CD8-positive, alpha-beta memory T cell (primary cell): ENCODE data around the gene PTPN7. TPM values are rescaled to one million over a fixed set of nuclear protein-coding genes. Genes with fewer than 3 reads are reported as not detected.
A peak's percentile ranks its signal among the peaks of the same experiment; 100 is the strongest.

Source experiments
- CTCF ChIA-PET: fragments of 350-600 bp; sonication (Branson Sonifier 250); formaldehyde crosslinking; loops from one replicate; lab custom pipeline; 2021; ENCODE audit warnings: antibody characterized with exemption; lab: Charles Lee
- POLR2A ChIA-PET: fragments of 350-600 bp; sonication (Branson Sonifier 250); formaldehyde crosslinking; loops from one replicate; lab custom pipeline; 2021; ENCODE audit warnings: antibody characterized with exemption; lab: Charles Lee
- DNase-seq, 5 donors: peaks; one replicate each; pipeline versions ENCODE4 v3.0.0 to v3.0.0-alpha.2; 2020 to 2022; ENCODE audit warnings: mixed read lengths in 1 of 5
- H3K27ac ChIP-seq: one replicate; pipeline ENCODE4 v1.7.0; 2013; ENCODE audit warnings: low read depth, mild to moderate bottlenecking, low read length, moderate library complexity
- H3K27me3 ChIP-seq: 2 replicates; pipeline ENCODE4 v1.7.0; 2013; ENCODE audit warnings: low read length, mild to moderate bottlenecking; ENCODE audit not compliant: insufficient read depth, poor library complexity, severe bottlenecking
- H3K36me3 ChIP-seq: 2 replicates; pipeline ENCODE4 v1.7.0; 2013; ENCODE audit warnings: mild to moderate bottlenecking, low read length, moderate library complexity; ENCODE audit not compliant: insufficient read depth
- H3K4me1 ChIP-seq: 2 replicates; pipeline ENCODE4 v1.7.0; 2013; ENCODE audit warnings: mild to moderate bottlenecking, low read length, moderate library complexity; ENCODE audit not compliant: insufficient read depth
- H3K4me3 ChIP-seq: 2 replicates; pipeline ENCODE4 v1.7.0; 2013; ENCODE audit warnings: mild to moderate bottlenecking, low read length
- H3K9me3 ChIP-seq: 2 replicates; pipeline ENCODE4 v1.7.0; 2013; ENCODE audit warnings: mild to moderate bottlenecking, low read length
- H3K27ac Mint-ChIP-seq, 8 donors: one replicate each; pipeline ENCODE4 v1.8.0; 2020 to 2021; ENCODE audit warnings: mixed read lengths in 8 of 8, mild to moderate bottlenecking in 6 of 8, inconsistent platforms in 3 of 8, moderate library complexity in 3 of 8
- H3K27me3 Mint-ChIP-seq, 2 donors: one replicate each; pipeline ENCODE4 v1.8.0; 2020 to 2021; ENCODE audit warnings: mixed read lengths in 2 of 2, mild to moderate bottlenecking in 1 of 2, moderate library complexity in 1 of 2
- H3K36me3 Mint-ChIP-seq, 3 donors: one replicate each; pipeline ENCODE4 v1.8.0; 2020 to 2021; ENCODE audit warnings: mixed read lengths in 3 of 3, inconsistent platforms in 1 of 3, mild to moderate bottlenecking in 1 of 3
- H3K4me1 Mint-ChIP-seq, 3 donors: one replicate each; pipeline ENCODE4 v1.8.0; 2020 to 2021; ENCODE audit warnings: mixed read lengths in 3 of 3, inconsistent platforms in 1 of 3, mild to moderate bottlenecking in 1 of 3
- H3K4me3 Mint-ChIP-seq, 7 donors: one replicate each; pipeline ENCODE4 v1.8.0; 2020 to 2021; ENCODE audit warnings: mixed read lengths in 7 of 7, mild to moderate bottlenecking in 6 of 7, moderate library complexity in 4 of 7, inconsistent platforms in 2 of 7
- H3K9me3 Mint-ChIP-seq, 5 donors: one replicate each; pipeline ENCODE4 v1.8.0; 2020 to 2022; ENCODE audit warnings: mixed read lengths in 5 of 5, mild to moderate bottlenecking in 3 of 5, moderate library complexity in 2 of 5, inconsistent platforms in 1 of 5
- polyA plus RNA-seq: library from polyadenylated mRNA; unstranded; fragments of 300-500 nt; fragmentation: Illumina TruSeq; gene quantifications from one replicate; pipeline ENCODE4 v1.2.3, GENCODE V29; 2021
- total RNA-seq, 2 experiments: library from RNA; stranded (reverse); gene quantifications; one replicate each; pipeline ENCODE4 v1.2.3, GENCODE V29; 2021

The PTPN7 gene
- total and polyA plus RNA-seq, 3 experiments from 2014 or later, result 91.4 to 449 (median 446) TPM

DNA sequence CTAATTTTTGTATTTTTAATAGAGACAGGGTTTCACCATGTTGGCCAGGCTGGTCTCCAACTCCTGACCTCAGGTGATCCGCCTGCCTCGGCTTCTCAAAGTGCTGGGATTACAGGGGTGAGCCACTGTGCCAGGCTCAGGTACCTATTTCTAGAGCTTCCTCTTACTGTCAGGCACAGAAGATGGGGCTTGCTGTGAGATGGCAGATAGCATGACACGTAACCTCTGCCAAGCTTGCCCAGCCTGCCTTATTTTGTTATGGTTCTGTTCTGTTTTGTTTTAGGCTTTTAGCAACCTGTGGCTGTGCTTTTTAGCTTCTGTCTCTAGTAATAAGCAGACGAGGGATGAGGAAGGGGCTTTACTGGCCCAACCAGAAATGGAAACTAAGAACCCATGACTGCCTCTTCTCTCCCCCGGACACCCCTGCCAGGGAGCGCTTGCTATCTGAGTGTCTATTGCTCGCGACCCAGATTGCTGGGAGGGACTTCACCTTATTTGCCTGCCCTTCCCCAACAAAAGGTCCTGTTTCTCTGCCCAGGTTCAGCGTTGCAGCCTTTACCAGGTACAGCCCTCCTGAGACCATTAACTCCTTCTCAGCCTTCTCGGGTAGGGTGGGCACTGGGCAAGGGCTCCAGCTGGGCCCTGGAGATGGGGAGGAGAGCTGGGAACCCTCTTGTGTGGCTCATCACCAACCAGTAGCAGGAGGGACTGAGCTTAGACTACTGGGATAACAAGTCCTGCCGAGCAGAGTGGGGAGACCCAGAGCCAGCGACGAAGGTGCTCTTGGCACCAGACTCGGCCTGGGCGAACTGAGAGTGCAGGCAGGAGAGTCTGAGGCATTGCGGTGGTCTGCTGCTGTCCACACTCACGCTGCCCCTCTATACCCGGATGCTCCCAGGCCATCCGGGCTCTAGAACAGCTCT is 19.7 kb upstream of the PTPN7 start:
- no peaks in the 10 kb centered on the region for H3K27me3 ChIP-seq
- H3K4me1 ChIP-seq, result peaks cover 8% of the 10 kb centered on the region
- Mint-ChIP-seq H3K27ac (peak overlapping the region in 1 of 8 donors; percentile 29), H3K36me3 (no peaks in the 10 kb centered on the region), H3K4me3 (no peak overlapping the region), H3K4me1 (peaks cover 11 to 14% (median 13%) of the 10 kb centered on the region in 3 donors), H3K9me3 (no peaks in the 10 kb centered on the region), H3K27me3 (peaks cover 0 to 2% of the 10 kb centered on the region in 2 donors)
- no peaks in the 10 kb centered on the region for H3K36me3 ChIP-seq
- DNase-seq, result no peak
- no peak overlapping the region for H3K27ac ChIP-seq
- H3K4me3 ChIP-seq, result no peak overlapping the region
- H3K9me3 ChIP-seq, result no peaks in the 10 kb centered on the region
- ChIA-PET CTCF (interaction anchor here (0.9 to 3.1 kb wide), 6 partner anchors 9 to 540 kb away, joined by 3 to 10 read pairs (median 4); partner anchors contain the start of genes LGR6 and PTPN7), POLR2A (no interaction called here)

DNA sequence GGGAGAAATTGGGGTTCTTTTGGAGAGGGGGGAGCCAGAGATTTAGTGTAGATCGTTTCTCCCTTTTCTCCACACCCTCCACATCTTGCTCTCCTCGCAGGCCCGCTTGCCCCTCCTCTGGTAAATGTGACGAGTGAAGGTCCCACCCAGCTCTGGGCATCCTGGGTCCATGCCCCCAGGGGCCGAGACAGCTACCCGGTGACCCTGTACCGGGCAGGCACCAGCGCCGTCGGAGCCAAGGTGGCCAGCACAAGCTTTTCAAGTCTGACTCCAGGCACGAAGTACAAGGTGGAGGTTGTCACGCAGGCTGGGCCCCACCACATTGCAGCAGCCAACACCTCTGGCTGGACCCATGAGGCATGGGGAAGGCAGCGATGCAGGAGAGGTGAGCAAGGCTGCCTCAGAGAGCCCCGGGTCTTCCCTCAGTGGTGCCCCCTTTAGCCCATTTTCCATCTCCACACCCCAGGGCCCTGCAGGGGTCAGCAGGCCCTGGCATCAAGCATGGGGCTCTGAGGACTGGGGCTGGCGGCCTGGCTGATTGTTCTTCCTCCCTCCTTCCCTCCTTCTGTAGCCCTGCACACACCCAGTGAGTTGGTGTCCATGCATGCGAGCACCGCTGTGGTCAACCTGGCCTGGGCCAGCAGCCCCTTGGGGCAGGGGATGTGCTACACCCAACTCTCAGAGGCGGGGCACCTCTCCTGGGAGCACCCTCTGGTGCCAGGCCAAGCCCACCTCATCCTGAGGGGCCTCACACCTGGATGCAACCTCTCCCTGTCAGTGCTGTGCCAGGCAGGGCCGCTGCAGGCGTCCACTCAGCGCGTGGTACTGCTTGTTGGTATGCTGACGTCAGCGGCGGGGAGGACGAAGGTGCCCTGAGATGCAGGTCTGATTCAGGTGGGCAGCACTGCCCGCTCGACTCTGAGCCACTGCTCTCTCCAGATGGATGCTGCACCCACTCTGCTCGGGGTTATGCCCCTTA is 16.8 kb upstream of the PTPN7 start:
- Histone ChIP-seq H3K4me3 (no peak overlapping the region), H3K27ac (no peak overlapping the region), H3K4me1 (no peaks in the 10 kb centered on the region), H3K9me3 (no peaks in the 10 kb centered on the region), H3K36me3 (no peaks in the 10 kb centered on the region), H3K27me3 (no peaks in the 10 kb centered on the region)
- POLR2A ChIA-PET, result no interaction called here
- CTCF ChIA-PET, result interaction anchor here (0.9 to 2.4 kb wide), 2 partner anchors 8 to 11 kb away, joined by 3 to 6 read pairs; no protein-coding TSS in a partner anchor
- Mint-ChIP-seq H3K9me3 (no peaks in the 10 kb centered on the region), H3K4me3 (no peak overlapping the region), H3K4me1 (no peaks in the 10 kb centered on the region), H3K36me3 (no peaks in the 10 kb centered on the region), H3K27ac (no peak overlapping the region), H3K27me3 (peaks cover 0 to 2% of the 10 kb centered on the region in 2 donors)
- DNase-seq, result no peak

- H3K27ac Mint-ChIP-seq, result peak overlapping the region in 1 of 8 donors; percentile 24
- H3K4me1 Mint-ChIP-seq, result peaks cover 0 to 6% (median 0%) of the 10 kb centered on the region in 3 donors
- Histone ChIP-seq H3K4me1 (no peaks in the 10 kb centered on the region), H3K9me3 (no peaks in the 10 kb centered on the region), H3K36me3 (no peaks in the 10 kb centered on the region), H3K27me3 (no peaks in the 10 kb centered on the region), H3K4me3 (no peak overlapping the region), H3K27ac (no peak overlapping the region)
- no peak for DNase-seq
- no peaks in the 10 kb centered on the region for H3K36me3 Mint-ChIP-seq
- POLR2A ChIA-PET, result interaction anchor here (0.6 kb wide), 2 partner anchors 38 to 219 kb away, joined by 3 to 17 read pairs; no protein-coding TSS in a partner anchor
- no peaks in the 10 kb centered on the region for H3K9me3 Mint-ChIP-seq
- no peaks in the 10 kb centered on the region for H3K27me3 Mint-ChIP-seq
- CTCF ChIA-PET, result interaction anchor here (1.0 to 1.7 kb wide), 5 partner anchors 11 to 19 kb away, joined by 3 to 5 read pairs (median 4); partner anchors contain the start of gene PTPN7
- no peak overlapping the region for H3K4me3 Mint-ChIP-seq
Measured at GRCh38 chr1:202173993-202174392, 13.6 kb upstream of the PTPN7 start.

DNA sequence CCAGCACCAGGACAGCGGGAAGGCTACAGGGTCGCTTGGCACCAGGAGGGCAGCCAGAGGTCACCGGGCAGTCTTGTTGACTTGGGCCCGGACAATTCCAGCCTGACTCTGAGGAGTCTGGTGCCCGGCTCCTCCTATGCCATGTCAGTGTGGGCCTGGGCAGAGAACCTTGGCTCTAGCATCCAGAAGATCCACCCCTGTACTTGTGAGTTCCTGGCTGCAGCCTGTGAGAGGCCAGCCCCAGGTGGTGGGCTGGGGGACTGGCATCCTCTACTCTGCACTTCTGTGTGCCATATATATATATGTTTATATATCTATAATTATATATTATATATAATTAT is 11.6 kb upstream of the PTPN7 start:
- H3K9me3 Mint-ChIP-seq, result no peaks in the 10 kb centered on the region
- Histone ChIP-seq H3K4me3 (no peak overlapping the region), H3K27ac (no peak overlapping the region), H3K36me3 (no peaks in the 10 kb centered on the region), H3K27me3 (no peaks in the 10 kb centered on the region), H3K9me3 (no peaks in the 10 kb centered on the region), H3K4me1 (no peaks in the 10 kb centered on the region)
- DNase-seq, result no peak
- H3K27me3 Mint-ChIP-seq, result no peaks in the 10 kb centered on the region
- ChIA-PET CTCF (interaction anchor here (3.8 kb wide), 1 partner anchor 16 kb away, joined by 16 read pairs; no protein-coding TSS in a partner anchor), POLR2A (no interaction called here)
- peaks cover 2 to 9% (median 3%) of the 10 kb centered on the region in 3 donors for H3K4me1 Mint-ChIP-seq
- no peak overlapping the region for H3K4me3 Mint-ChIP-seq
- H3K36me3 Mint-ChIP-seq, result no peaks in the 10 kb centered on the region
- H3K27ac Mint-ChIP-seq, result no peak overlapping the region

GRCh38 chr1:202171292-202172014 is 11.1 kb upstream of the PTPN7 start:
- Mint-ChIP-seq H3K27me3 (no peaks in the 10 kb centered on the region), H3K36me3 (no peaks in the 10 kb centered on the region), H3K9me3 (no peaks in the 10 kb centered on the region), H3K4me3 (no peak overlapping the region), H3K4me1 (peaks cover 4 to 13% (median 8%) of the 10 kb centered on the region in 3 donors), H3K27ac (no peak overlapping the region)
- no peak overlapping the region for H3K27ac ChIP-seq
- H3K9me3 ChIP-seq, result no peaks in the 10 kb centered on the region
- DNase-seq, result no peak
- CTCF ChIA-PET, result interaction anchor here (1.1 to 3.8 kb wide), 2 partner anchors 14 to 16 kb away, joined by 3 to 16 read pairs; no protein-coding TSS in a partner anchor
- POLR2A ChIA-PET, result no interaction called here
- H3K36me3 ChIP-seq, result no peaks in the 10 kb centered on the region
- no peak overlapping the region for H3K4me3 ChIP-seq
- no peaks in the 10 kb centered on the region for H3K4me1 ChIP-seq
- H3K27me3 ChIP-seq, result no peaks in the 10 kb centered on the region

DNA sequence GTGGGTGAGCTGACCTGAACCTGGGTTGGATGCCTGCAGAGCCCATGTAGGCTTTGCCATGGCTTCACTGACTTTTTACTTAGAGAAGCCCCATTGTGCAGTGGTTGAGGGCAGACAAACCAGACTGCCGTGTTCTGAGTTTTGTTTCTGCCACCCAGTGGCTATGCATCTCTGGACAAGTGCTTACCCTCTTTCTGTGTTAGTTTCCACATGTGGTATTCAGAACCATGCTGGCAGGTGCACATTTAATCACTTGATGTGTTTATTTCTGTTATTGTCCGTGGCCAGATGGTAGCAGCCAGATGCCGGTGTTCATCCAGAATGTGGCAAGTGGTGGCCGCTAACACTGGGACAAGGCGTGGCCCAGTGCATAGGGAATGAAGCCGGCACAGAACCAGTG is 10.3 kb upstream of the PTPN7 start:
- Histone ChIP-seq H3K27me3 (no peaks in the 10 kb centered on the region), H3K27ac (no peak overlapping the region), H3K4me1 (peaks cover 6% of the 10 kb centered on the region), H3K9me3 (no peaks in the 10 kb centered on the region), H3K36me3 (no peaks in the 10 kb centered on the region), H3K4me3 (no peak overlapping the region)
- Mint-ChIP-seq H3K4me1 (peaks cover 7 to 21% (median 15%) of the 10 kb centered on the region in 3 donors), H3K27ac (peak overlapping the region in 1 of 8 donors; percentile 68), H3K36me3 (no peaks in the 10 kb centered on the region), H3K9me3 (no peaks in the 10 kb centered on the region), H3K4me3 (no peak overlapping the region), H3K27me3 (no peaks in the 10 kb centered on the region)
- POLR2A ChIA-PET, result no interaction called here
- CTCF ChIA-PET, result interaction anchor here (1.1 to 3.8 kb wide), 2 partner anchors 15 kb away, joined by 3 to 16 read pairs; no protein-coding TSS in a partner anchor
- no peak for DNase-seq

DNA sequence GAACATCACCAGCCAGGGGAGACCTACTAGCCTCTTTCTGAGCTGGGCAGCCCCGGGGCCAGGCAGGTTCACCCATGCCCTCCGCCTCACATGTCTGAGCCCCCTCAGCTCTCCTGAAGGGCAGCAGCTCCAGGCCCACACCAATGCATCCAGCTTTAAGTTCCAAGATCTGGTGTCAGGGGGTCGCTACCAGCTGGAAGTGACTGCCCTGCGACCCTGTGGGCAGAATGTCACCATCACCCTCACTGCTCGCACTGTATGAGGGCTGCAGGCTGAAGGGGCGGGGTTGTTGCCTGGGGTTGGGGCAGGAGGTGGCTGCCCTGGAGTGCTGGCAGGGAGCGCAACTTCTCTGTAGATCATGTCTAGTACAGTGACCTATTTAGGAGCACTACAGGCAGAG is 8.5 kb upstream of the PTPN7 start:
- ChIA-PET CTCF (interaction anchor here (3.8 kb wide), 1 partner anchor 13 kb away, joined by 16 read pairs; no protein-coding TSS in a partner anchor), POLR2A (interaction anchor here (0.6 kb wide), 1 partner anchor 29 kb away, joined by 3 read pairs; no protein-coding TSS in a partner anchor)
- Mint-ChIP-seq H3K36me3 (no peaks in the 10 kb centered on the region), H3K9me3 (no peaks in the 10 kb centered on the region), H3K27ac (no peak overlapping the region), H3K4me3 (no peak overlapping the region), H3K27me3 (no peaks in the 10 kb centered on the region), H3K4me1 (peaks cover 18 to 39% (median 33%) of the 10 kb centered on the region in 3 donors)
- H3K4me1 ChIP-seq, result peaks cover 25% of the 10 kb centered on the region
- no peak for DNase-seq
- H3K36me3 ChIP-seq, result no peaks in the 10 kb centered on the region
- no peak overlapping the region for H3K4me3 ChIP-seq
- H3K9me3 ChIP-seq, result no peaks in the 10 kb centered on the region
- H3K27ac ChIP-seq, result no peak overlapping the region
- H3K27me3 ChIP-seq, result no peaks in the 10 kb centered on the region
